Ovary (tissue), 9 donors: ENCODE data around the gene LRCH2. TPM values are rescaled to one million over a fixed set of nuclear protein-coding genes. Genes with fewer than 3 reads are reported as not detected.

ENCODE experiments used
- DNase-seq, 5 donors: peaks; one replicate each; pipeline ENCODE4 v3.0.0-alpha.2; 2019 to 2020
- H3K27ac ChIP-seq, 2 donors: fragments of 200-600 bp; one replicate each; pipeline versions ENCODE4 v1.5.1 to v1.8.0; 2019 to 2022
- H3K27me3 ChIP-seq: fragments of 200-600 bp; one replicate; pipeline ENCODE4 v1.8.0; 2022
- H3K36me3 ChIP-seq: fragments of 200-600 bp; sonication (generic); one replicate; pipeline ENCODE4 v1.5.1; 2019
- H3K4me1 ChIP-seq: one replicate; pipeline ENCODE4 v1.8.1; 2013; ENCODE audit warnings: mild to moderate bottlenecking, moderate library complexity; ENCODE audit not compliant: insufficient read depth
- H3K4me3 ChIP-seq: fragments of 200-600 bp; sonication (generic); one replicate; pipeline ENCODE4 v1.5.1; 2017
- H3K9me3 ChIP-seq, 2 donors: fragments of 200-600 bp in 1 of 2; sonication (generic) in 1 of 2; one replicate each; pipeline versions ENCODE4 v1.5.1 to v1.8.1; 2013 to 2019; ENCODE audit warnings: mild to moderate bottlenecking in 1 of 2, moderate library complexity in 1 of 2
- EP300 ChIP-seq: sonication (generic); formaldehyde crosslinking; IDR thresholded peaks from one replicate; pipeline ENCODE4 v1.6.1; 2017; ENCODE audit warnings: antibody characterized with exemption
- POLR2A ChIP-seq: fragments of 450-650 bp; IDR thresholded peaks from one replicate; pipeline ENCODE4 v1.6.1; 2017; ENCODE audit warnings: antibody characterized with exemption, mild to moderate bottlenecking, moderate library complexity
- WGBS, 3 donors: extraction: QIAGEN DNeasy Blood & Tissue Kit in 1 of 3; methylation state at CpG; one replicate each; pipeline versions ENCODE4 v1.1.5 to v1.1.7; 2013 to 2017; 5-methylcytosine and 5-hydroxymethylcytosine counted together
- intact Hi-C, 4 donors: fragments of 100-400 bp; cut with DNase I; formaldehyde crosslinking; loops; one replicate each; pipeline versions ENCODE4 v1.11.0 to v1.15.1; 2022 to 2023
- polyA plus RNA-seq, 2 donors: library from polyadenylated mRNA; stranded (reverse); fragments of 200-250 nt in 1 of 2; fragments of 350-450 nt in 1 of 2; fragmentation: Illumina TruSeq in 1 of 2; extraction: RNeasy Lipid Tissue Mini Kit (QIAGEN cat#74804) in 1 of 2; gene quantifications; one replicate each; pipeline ENCODE4 v1.2.3, GENCODE V29; 2013 to 2014
- total RNA-seq, 7 donors: library from RNA; depleted of rRNA in 2 of 7; stranded (reverse); fragments of >200 nt in 2 of 7; fragmentation: NEBNext Ultra II Directional in 3 of 7; extraction: Animal tissue kit (Norgen Biotek cat#: 25700) in 3 of 7; gene quantifications; one replicate each; pipeline versions ENCODE4 v1.1.0 to v1.2.4, GENCODE V29; 2016 to 2023
- TF ChIP-seq, protein P1 (sequence below), 3 donors: fragments of 450-650 bp in 2 of 3; fragments of 200-600 bp in 1 of 3; IDR thresholded peaks; one replicate each; pipeline versions ENCODE4 v1.5.1 to v1.8.0; 2016 to 2022; ENCODE audit warnings: antibody characterized with exemption in 3 of 3, mild to moderate bottlenecking in 1 of 3
- donor health status: DM: no; HTN: no; CAD: no; lungs with moderate emphysema.
- donor health status: DM: no; HTN: no; CAD: no.
- donor health status: Bipolar disorder and iron deficiency.
- donor health status: DM: yes; HTN: yes; CAD: no.
- donor health status: DM: no; HTN: no; CAD: no.
- donor health status: DM: yes; HTN: yes; CAD: no.

Gene LRCH2
- total and polyA plus RNA-seq, 9 donors = 5.2 to 13.3 (median 8.8) TPM

- no peaks in the 10 kb centered on the region for H3K4me1 ChIP-seq
- H3K27ac ChIP-seq = no peak overlapping the region
- no peaks in the 10 kb centered on the region for H3K36me3 ChIP-seq
- DNase-seq = no peak
- intact Hi-C loops = no loop called here
- H3K4me3 ChIP-seq = no peak overlapping the region
- TF ChIP-seq POLR2A (no peak), EP300 (no peak)
- TF ChIP-seq, protein P1, sequence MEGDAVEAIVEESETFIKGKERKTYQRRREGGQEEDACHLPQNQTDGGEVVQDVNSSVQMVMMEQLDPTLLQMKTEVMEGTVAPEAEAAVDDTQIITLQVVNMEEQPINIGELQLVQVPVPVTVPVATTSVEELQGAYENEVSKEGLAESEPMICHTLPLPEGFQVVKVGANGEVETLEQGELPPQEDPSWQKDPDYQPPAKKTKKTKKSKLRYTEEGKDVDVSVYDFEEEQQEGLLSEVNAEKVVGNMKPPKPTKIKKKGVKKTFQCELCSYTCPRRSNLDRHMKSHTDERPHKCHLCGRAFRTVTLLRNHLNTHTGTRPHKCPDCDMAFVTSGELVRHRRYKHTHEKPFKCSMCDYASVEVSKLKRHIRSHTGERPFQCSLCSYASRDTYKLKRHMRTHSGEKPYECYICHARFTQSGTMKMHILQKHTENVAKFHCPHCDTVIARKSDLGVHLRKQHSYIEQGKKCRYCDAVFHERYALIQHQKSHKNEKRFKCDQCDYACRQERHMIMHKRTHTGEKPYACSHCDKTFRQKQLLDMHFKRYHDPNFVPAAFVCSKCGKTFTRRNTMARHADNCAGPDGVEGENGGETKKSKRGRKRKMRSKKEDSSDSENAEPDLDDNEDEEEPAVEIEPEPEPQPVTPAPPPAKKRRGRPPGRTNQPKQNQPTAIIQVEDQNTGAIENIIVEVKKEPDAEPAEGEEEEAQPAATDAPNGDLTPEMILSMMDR (IDR thresholded peaks at IDR 0.05) = no peak
- H3K27me3 ChIP-seq = no peaks in the 10 kb centered on the region
- WGBS, 3 donors = 74 to 81% (median 79%) methylated on average over 2 of the region's 2 CpGs
- H3K9me3 ChIP-seq = no peaks in the 10 kb centered on the region
Observed at GRCh38 chrX:115255003-115255402, 21.1 kb upstream of the LRCH2 start.

DNA sequence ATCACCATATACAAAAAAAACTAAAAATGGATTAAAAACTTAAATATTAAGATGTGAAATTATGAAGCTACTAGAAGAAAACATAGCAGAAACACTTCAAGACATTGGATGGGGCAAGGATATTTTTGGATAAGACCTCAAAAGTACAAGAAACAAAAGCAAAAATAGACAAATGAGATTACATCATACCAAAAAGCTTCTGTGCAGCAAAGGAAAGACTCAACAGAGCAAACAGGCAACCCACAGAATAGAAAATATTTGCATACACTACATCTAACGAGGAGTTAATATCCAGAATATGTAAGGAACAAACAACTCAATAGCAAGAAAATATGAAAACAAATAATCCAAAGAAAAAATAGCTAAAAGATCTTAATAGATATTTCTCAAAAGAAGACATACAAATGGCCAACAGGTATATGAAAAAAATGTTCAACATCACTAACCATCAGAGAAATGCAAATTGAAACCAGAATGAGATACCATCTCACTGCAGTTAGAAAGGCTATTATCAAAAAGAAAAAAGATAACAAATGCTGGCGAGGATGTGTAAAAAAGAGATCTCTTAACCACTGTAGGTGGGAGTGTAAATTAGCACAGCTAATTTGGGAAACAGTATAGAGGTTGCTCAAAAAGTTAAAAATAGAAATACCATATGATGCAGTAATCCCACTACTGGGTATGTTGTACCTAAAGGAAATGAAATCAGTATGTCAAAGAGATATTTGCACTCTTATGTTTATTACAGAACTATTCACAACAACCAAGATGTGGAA, 17.8 kb upstream of the LRCH2 start:
- H3K9me3 ChIP-seq = no peaks in the 10 kb centered on the region
- no peak for DNase-seq
- 52 to 63% (median 62%) methylated on average over 2 of the region's 2 CpGs for WGBS, 3 donors
- no peaks in the 10 kb centered on the region for H3K27me3 ChIP-seq
- H3K4me3 ChIP-seq = no peak overlapping the region
- no peak for TF ChIP-seq EP300
- TF ChIP-seq, protein P1 (IDR thresholded peaks at IDR 0.05) = no peak
- TF ChIP-seq POLR2A = no peak
- intact Hi-C loops = no loop called here
- no peaks in the 10 kb centered on the region for H3K36me3 ChIP-seq
- no peaks in the 10 kb centered on the region for H3K4me1 ChIP-seq
- no peak overlapping the region for H3K27ac ChIP-seq

DNA sequence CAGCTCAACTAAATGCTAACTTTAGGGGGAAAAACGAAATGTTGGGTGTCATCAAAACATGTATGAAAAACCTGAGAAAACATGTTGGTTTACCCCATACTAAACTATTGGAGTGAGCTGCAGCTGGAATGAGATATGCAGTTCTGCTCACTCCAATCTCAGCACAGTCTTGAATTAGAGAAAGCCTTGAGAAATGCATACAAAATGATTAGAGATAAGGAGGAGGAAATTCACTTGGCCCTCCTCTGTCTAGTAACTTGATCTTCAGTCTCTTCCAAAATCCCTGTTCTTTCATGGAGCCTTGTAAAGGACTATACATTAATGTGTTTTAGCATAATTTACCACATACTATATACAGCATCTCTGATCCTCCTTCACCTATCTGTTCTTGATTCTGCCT, 3.2 kb upstream of the LRCH2 start:
- no peaks in the 10 kb centered on the region for H3K27me3 ChIP-seq
- WGBS, 3 donors = 5 to 11% (median 6%) methylated on average over 1 of the region's 1 CpG

GRCh38 chrX:115236560-115236959, 2.7 kb upstream of the LRCH2 start:
- Histone ChIP-seq H3K27me3 (no peaks in the 10 kb centered on the region), H3K27ac (no peak overlapping the region), H3K4me1 (no peaks in the 10 kb centered on the region), H3K4me3 (no peak overlapping the region), H3K9me3 (no peaks in the 10 kb centered on the region), H3K36me3 (no peaks in the 10 kb centered on the region)
- intact Hi-C loops = no loop called here
- no peak for DNase-seq
- TF ChIP-seq, protein P1 (IDR thresholded peaks at IDR 0.05) = no peak
- TF ChIP-seq EP300 (no peak), POLR2A (no peak)

More for the DNA sequence above, 3.2 kb upstream of the LRCH2 start:
- DNase-seq = no peak
- H3K9me3 ChIP-seq = no peaks in the 10 kb centered on the region
- TF ChIP-seq, protein P1 (IDR thresholded peaks at IDR 0.05) = no peak
- no peak for TF ChIP-seq EP300
- TF ChIP-seq POLR2A = no peak
- no peaks in the 10 kb centered on the region for H3K36me3 ChIP-seq
- no peak overlapping the region for H3K27ac ChIP-seq
- intact Hi-C loops = no loop called here
- H3K4me1 ChIP-seq = no peaks in the 10 kb centered on the region
- H3K4me3 ChIP-seq = no peak overlapping the region
